ENCODE results near the gene CAMK1D. TPM values are rescaled to one million over a fixed set of nuclear protein-coding genes. Genes with fewer than 3 reads are reported as not detected.

Gene CAMK1D
- total and polyA plus RNA-seq, 10 of the 15 experiments (the other 5 are each of a cell fraction or from before 2014, with no cell fraction given): 2.1 to 35.5 (median 14.7) TPM

GRCh38 chr10:12849319-12850181 lies 500.2 kb downstream of the CAMK1D start:
- no peaks in the 10 kb centered on the region for H3K9me3 ChIP-seq (replicated peaks; ENCODE audit: control insufficient read depth, insufficient read depth, low read length)
- H3K9ac ChIP-seq (ENCODE audit: control insufficient read depth, insufficient read depth, low read length): no peak overlapping the region
- intact Hi-C loops (cut with micrococcal nuclease; ENCODE audit: unreplicated experiment): loop anchor here (5.0 kb wide), 1 partner anchor 597 kb away; no protein-coding TSS in a partner anchor
- H3K27me3 ChIP-seq (replicated peaks in 1 of 2; ENCODE audit: control insufficient read depth in 2 of 2, insufficient read depth in 2 of 2, low read length in 1 of 2): no peaks in the 10 kb centered on the region
- POLR2A ChIA-PET: interaction anchor here (0.7 kb wide), 1 partner anchor 189 kb away, joined by 4 read pairs; no protein-coding TSS in a partner anchor
- H3K79me2 ChIP-seq (ENCODE audit: control insufficient read depth, insufficient read depth, low read length): no peaks in the 10 kb centered on the region
- 9% methylated on average over 20 of the region's 20 CpGs for WGBS (ENCODE audit: insufficient coverage, insufficient replicate concordance, low lambda C conversion rate, missing lambda C conversion rate)
- RAD21 ChIA-PET (ENCODE audit: unreplicated experiment): no interaction called here
- no peak overlapping the region for H3K4me3 ChIP-seq
- peak; percentile 33; the same call in 2 of the 3 replicates for ATAC-seq
- SMC1A ChIA-PET (ENCODE audit: uncharacterized antibody, unreplicated experiment): interaction anchor here (0.7 kb wide), 1 partner anchor 96 kb away, joined by 3 read pairs; no protein-coding TSS in a partner anchor
- H3K4me2 ChIP-seq (ENCODE audit: control insufficient read depth, insufficient read depth): no peak overlapping the region
- no peaks in the 10 kb centered on the region for H3K36me3 ChIP-seq (ENCODE audit: control insufficient read depth in 2 of 2, insufficient read depth in 2 of 2, low read length in 1 of 2)
- no peaks in the 10 kb centered on the region for H3K4me1 ChIP-seq (ENCODE audit: control insufficient read depth, insufficient read depth, low read length)
- H4K20me1 ChIP-seq (ENCODE audit: control insufficient read depth, insufficient read depth): no peaks in the 10 kb centered on the region
- CTCF ChIA-PET: interaction anchor here (1.0 to 1.9 kb wide), 3 partner anchors 10 to 19 kb away, joined by 3 to 5 read pairs (median 4); no protein-coding TSS in a partner anchor
- in situ Hi-C loops (cut with MboI): no loop called here
- FAIRE-seq: no peak
- no peak overlapping the region; the same call in 1 of the 2 replicates for H2AFZ ChIP-seq (ENCODE audit: control insufficient read depth, low read depth, low read length)
- H3K27ac ChIP-seq (ENCODE audit: control insufficient read depth, insufficient read depth): no peak overlapping the region
- no peak for DNase-seq (ENCODE audit: low read depth, low spot score)
- BruUV-seq (replicated peaks): no TSS peak
- no peak for TF ChIP-seq ZBTB33 (IDR thresholded peaks at IDR 0.05)
- no peak for TF ChIP-seq SMAD1 (IDR thresholded peaks at IDR 0.05; ENCODE audit: low read depth, partially characterized antibody)
- TF ChIP-seq ZBTB40 (IDR thresholded peaks at IDR 0.05; ENCODE audit: borderline replicate concordance): no peak
- no peak for TF ChIP-seq RELB (IDR thresholded peaks at IDR 0.05; ENCODE audit: low read depth)
- no peak for TF ChIP-seq FOS (IDR thresholded peaks at IDR 0.05; ENCODE audit: borderline replicate concordance, extremely low read depth, insufficient read length)
- TF ChIP-seq ZNF217 (IDR thresholded peaks at IDR 0.05): no peak
- TF ChIP-seq BRCA1 (IDR thresholded peaks at IDR 0.05; ENCODE audit: low read depth, low read length): no peak
- no peak for TF ChIP-seq CEBPB (IDR thresholded peaks at IDR 0.05; ENCODE audit: borderline replicate concordance in 1 of 2, low read depth in 2 of 2, low read length in 2 of 2)
- TF ChIP-seq ZBTB11 (CRISPR knock-in tag; IDR thresholded peaks at IDR 0.05): no peak

All from GM12878 (cell line).